Thyroid gland (tissue), 4 donors: ENCODE data around the gene XPO4. TPM values are rescaled to one million over a fixed set of nuclear protein-coding genes. Genes with fewer than 3 reads are reported as not detected.

Experiments used
- DNase-seq, 2 donors: peaks; one replicate each; pipeline ENCODE4 v3.0.0-alpha.2; 2019
- H3K27ac ChIP-seq, 3 donors: fragments of 200-600 bp; sonication (generic); 1 replicate in 2 of 3; 2 replicates in 1 of 3; pipeline ENCODE4 v1.5.1; 2016 to 2019; ENCODE audit warnings: mild to moderate bottlenecking in 1 of 3, moderate library complexity in 1 of 3
- H3K27me3 ChIP-seq: fragments of 200-600 bp; sonication (generic); one replicate; pipeline ENCODE4 v1.5.1; 2019
- H3K36me3 ChIP-seq, 2 donors: fragments of 200-600 bp; sonication (generic); one replicate each; pipeline ENCODE4 v1.5.1; 2016 to 2019
- H3K4me1 ChIP-seq, 2 donors: fragments of 200-600 bp; sonication (generic); one replicate each; pipeline ENCODE4 v1.5.1; 2017 to 2019
- H3K4me3 ChIP-seq, 3 donors: fragments of 200-600 bp; sonication (generic); replicated peaks in 1 of 3; 1 replicate in 2 of 3; 2 replicates in 1 of 3; pipeline ENCODE4 v1.5.1; 2016; ENCODE audit warnings: mild to moderate bottlenecking in 1 of 3
- H3K9me3 ChIP-seq: fragments of 200-600 bp; sonication (generic); one replicate; pipeline ENCODE4 v1.5.1; 2017
- POLR2A ChIP-seq, 2 donors: fragments of 450-650 bp; IDR thresholded peaks; one replicate each; pipeline ENCODE4 v1.6.1; 2017; ENCODE audit warnings: antibody characterized with exemption in 2 of 2, mild to moderate bottlenecking in 2 of 2, moderate library complexity in 1 of 2
- WGBS, 2 donors: methylation state at CpG; one replicate each; pipeline ENCODE4 v1.1.5; 2017; 5-methylcytosine and 5-hydroxymethylcytosine counted together
- intact Hi-C: fragments of 100-400 bp; cut with DNase I; formaldehyde crosslinking; loops from one replicate; pipeline ENCODE4 v1.15.1; 2023
- total RNA-seq, 4 donors: library from RNA; depleted of rRNA; stranded (reverse); fragments of >200 nt; gene quantifications; one replicate each; pipeline ENCODE4 v1.2.3, GENCODE V29; 2016
- TF ChIP-seq, protein P1 (sequence below), 6 experiments: fragments of 200-600 bp in 3 of 6; fragments of 450-650 bp in 3 of 6; sonication (generic) in 3 of 6; IDR thresholded peaks; one replicate each; pipeline ENCODE4 v1.5.1; 2016 to 2019; ENCODE audit warnings: antibody characterized with exemption in 6 of 6, mild to moderate bottlenecking in 2 of 6, inconsistent platforms in 1 of 6, moderate library complexity in 1 of 6

The XPO4 gene
- total RNA-seq, 4 donors from 2014 or later: 15.7 to 30.8 (median 29.1) TPM

- peaks cover 9 to 10% of the 10 kb centered on the region in 2 donors for H3K36me3 ChIP-seq
- intact Hi-C loops: no loop called here
- TF ChIP-seq, protein P1, sequence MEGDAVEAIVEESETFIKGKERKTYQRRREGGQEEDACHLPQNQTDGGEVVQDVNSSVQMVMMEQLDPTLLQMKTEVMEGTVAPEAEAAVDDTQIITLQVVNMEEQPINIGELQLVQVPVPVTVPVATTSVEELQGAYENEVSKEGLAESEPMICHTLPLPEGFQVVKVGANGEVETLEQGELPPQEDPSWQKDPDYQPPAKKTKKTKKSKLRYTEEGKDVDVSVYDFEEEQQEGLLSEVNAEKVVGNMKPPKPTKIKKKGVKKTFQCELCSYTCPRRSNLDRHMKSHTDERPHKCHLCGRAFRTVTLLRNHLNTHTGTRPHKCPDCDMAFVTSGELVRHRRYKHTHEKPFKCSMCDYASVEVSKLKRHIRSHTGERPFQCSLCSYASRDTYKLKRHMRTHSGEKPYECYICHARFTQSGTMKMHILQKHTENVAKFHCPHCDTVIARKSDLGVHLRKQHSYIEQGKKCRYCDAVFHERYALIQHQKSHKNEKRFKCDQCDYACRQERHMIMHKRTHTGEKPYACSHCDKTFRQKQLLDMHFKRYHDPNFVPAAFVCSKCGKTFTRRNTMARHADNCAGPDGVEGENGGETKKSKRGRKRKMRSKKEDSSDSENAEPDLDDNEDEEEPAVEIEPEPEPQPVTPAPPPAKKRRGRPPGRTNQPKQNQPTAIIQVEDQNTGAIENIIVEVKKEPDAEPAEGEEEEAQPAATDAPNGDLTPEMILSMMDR (IDR thresholded peaks at IDR 0.05): no peak
- 95 to 96% methylated on average over 3 of the region's 3 CpGs for WGBS, 2 donors
- no peak for DNase-seq
- no peak overlapping the region for H3K27ac ChIP-seq
- H3K9me3 ChIP-seq: no peaks in the 10 kb centered on the region
- no peak overlapping the region for H3K4me3 ChIP-seq
- H3K4me1 ChIP-seq: no peaks in the 10 kb centered on the region
- H3K27me3 ChIP-seq: no peaks in the 10 kb centered on the region
These were observed 99.2 kb downstream of the XPO4 start for GRCh38 chr13:20803180-20803965.

DNA sequence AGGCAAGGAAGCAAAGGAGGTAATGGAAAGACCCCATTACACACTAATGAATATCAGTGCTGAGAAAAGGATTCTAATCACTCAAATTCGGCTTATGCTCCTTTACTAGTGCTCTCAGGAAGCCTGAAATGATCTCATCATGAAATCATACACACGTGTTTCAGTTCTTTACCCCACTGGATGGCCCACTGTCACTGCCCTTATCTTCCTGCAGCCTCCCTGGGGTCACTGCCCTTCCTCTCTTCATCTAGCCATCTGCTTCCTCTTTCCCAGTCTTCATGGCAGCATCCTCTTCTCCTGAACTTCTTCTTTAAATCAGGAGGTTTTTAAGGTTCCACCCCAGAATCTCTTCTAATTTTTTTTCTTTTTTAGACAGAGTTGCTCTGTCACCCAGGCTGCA lies 100.8 kb downstream of the XPO4 start:
- DNase-seq: no peak
- Histone ChIP-seq H3K36me3 (no peaks in the 10 kb centered on the region), H3K27ac (no peak overlapping the region), H3K4me1 (peaks cover 0 to 8% of the 10 kb centered on the region in 2 donors), H3K9me3 (no peaks in the 10 kb centered on the region), H3K27me3 (no peaks in the 10 kb centered on the region), H3K4me3 (no peak overlapping the region)
- TF ChIP-seq POLR2A (IDR thresholded peaks at IDR 0.05): no peak
- TF ChIP-seq, protein P1 (IDR thresholded peaks at IDR 0.05): no peak
- 69 to 74% methylated on average over 2 of the region's 2 CpGs for WGBS, 2 donors
- intact Hi-C loops: no loop called here

- H3K27ac ChIP-seq: no peak overlapping the region
- peaks cover 0 to 11% of the 10 kb centered on the region in 2 donors for H3K4me1 ChIP-seq
- no peak overlapping the region for H3K4me3 ChIP-seq
- H3K27me3 ChIP-seq: no peaks in the 10 kb centered on the region
- TF ChIP-seq POLR2A (IDR thresholded peaks at IDR 0.05): no peak
- TF ChIP-seq, protein P1 (IDR thresholded peaks at IDR 0.05): no peak
- intact Hi-C loops: no loop called here
- peaks cover 5% of the 10 kb centered on the region in 2 donors for H3K36me3 ChIP-seq
- H3K9me3 ChIP-seq: no peaks in the 10 kb centered on the region
- WGBS, 2 donors: 82 to 87% methylated on average over 6 of the region's 6 CpGs
- no peak for DNase-seq
These were observed 102.7 kb downstream of the XPO4 start for GRCh38 chr13:20799726-20800416.

DNA sequence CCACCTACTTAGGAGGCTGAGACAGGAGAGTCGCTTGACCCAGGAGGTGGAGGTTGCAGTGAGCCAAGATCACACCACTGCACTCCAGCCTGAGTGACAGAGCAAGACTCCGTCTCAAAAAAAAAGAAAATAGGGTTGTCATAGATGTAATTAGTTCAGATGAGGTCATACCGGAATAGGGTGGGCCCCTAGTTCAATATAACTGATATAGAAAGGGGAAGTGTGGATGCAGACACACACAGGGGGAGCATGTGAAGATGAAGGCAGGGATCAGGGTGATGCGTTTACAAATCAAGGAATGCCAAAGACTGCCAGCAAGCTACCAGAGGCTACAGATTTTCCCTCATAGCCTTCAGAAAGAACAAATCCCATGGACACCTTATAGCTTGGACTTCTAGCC lies 104.5 kb downstream of the XPO4 start:
- Histone ChIP-seq H3K4me1 (peaks cover 0 to 11% of the 10 kb centered on the region in 2 donors), H3K9me3 (no peaks in the 10 kb centered on the region), H3K36me3 (peaks cover 5% of the 10 kb centered on the region in 2 donors), H3K4me3 (no peak overlapping the region), H3K27ac (no peak overlapping the region), H3K27me3 (no peaks in the 10 kb centered on the region)
- WGBS, 2 donors: 94 to 95% methylated on average over 4 of the region's 4 CpGs
- intact Hi-C loops: no loop called here
- no peak for DNase-seq
- TF ChIP-seq, protein P1 (IDR thresholded peaks at IDR 0.05): no peak
- no peak for TF ChIP-seq POLR2A (IDR thresholded peaks at IDR 0.05)
